Measurements from ENCODE around the gene SYNPO2. TPM values are rescaled to one million over a fixed set of nuclear protein-coding genes. Genes with fewer than 3 reads are reported as not detected.
"Not testable (repeated sequence)": the region's sequence is repeated elsewhere in the genome, so short reads cannot be mapped to it uniquely, and the experiment has no call there.

SYNPO2 gene
- total and polyA plus RNA-seq, 2 donors (not counting 1 experiment from before 2014, with no cell fraction given) = 40.1 to 71.7 TPM

GRCh38 chr4:119046263-119046662 lies 157.6 kb downstream of the SYNPO2 start:
- no peak for DNase-seq (ENCODE audit: low read depth in 2 of 2)
- H3K36me3 ChIP-seq (ENCODE audit: control insufficient read depth, insufficient read depth, low read length) = no peaks in the 10 kb centered on the region
- H3K4me2 ChIP-seq (ENCODE audit: extremely low read depth, insufficient read depth, low read length) = no peak overlapping the region
- no peak overlapping the region for H3K27ac ChIP-seq (ENCODE audit: insufficient read depth, low read length)
- TF ChIP-seq, protein P1, sequence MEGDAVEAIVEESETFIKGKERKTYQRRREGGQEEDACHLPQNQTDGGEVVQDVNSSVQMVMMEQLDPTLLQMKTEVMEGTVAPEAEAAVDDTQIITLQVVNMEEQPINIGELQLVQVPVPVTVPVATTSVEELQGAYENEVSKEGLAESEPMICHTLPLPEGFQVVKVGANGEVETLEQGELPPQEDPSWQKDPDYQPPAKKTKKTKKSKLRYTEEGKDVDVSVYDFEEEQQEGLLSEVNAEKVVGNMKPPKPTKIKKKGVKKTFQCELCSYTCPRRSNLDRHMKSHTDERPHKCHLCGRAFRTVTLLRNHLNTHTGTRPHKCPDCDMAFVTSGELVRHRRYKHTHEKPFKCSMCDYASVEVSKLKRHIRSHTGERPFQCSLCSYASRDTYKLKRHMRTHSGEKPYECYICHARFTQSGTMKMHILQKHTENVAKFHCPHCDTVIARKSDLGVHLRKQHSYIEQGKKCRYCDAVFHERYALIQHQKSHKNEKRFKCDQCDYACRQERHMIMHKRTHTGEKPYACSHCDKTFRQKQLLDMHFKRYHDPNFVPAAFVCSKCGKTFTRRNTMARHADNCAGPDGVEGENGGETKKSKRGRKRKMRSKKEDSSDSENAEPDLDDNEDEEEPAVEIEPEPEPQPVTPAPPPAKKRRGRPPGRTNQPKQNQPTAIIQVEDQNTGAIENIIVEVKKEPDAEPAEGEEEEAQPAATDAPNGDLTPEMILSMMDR (conservative IDR thresholded peaks at IDR 0.05 in 1 of 2, IDR thresholded peaks at IDR 0.05 in 1 of 2; ENCODE audit: low read depth in 1 of 2, low read length in 2 of 2) = no peak
- TF ChIP-seq EZH2 (IDR thresholded peaks at IDR 0.05; ENCODE audit: low read length, missing control alignments) = no peak
- no peaks in the 10 kb centered on the region for H3K9me3 ChIP-seq (ENCODE audit: control insufficient read depth, insufficient read depth, low read depth, low read length)
- no peaks in the 10 kb centered on the region for H3K79me2 ChIP-seq (ENCODE audit: control insufficient read depth, insufficient read depth, low read length)
- no peak overlapping the region for H3K4me3 ChIP-seq (replicated peaks in 1 of 4; ENCODE audit: control extremely low read depth in 1 of 4, insufficient read depth in 1 of 4, low read depth in 3 of 4, low read length in 4 of 4)
- peak overlapping the region; percentile 33 for H2AFZ ChIP-seq (ENCODE audit: low read length)
- no peak overlapping the region for H3K9ac ChIP-seq (ENCODE audit: insufficient read depth, low read length)
- H3K27me3 ChIP-seq (ENCODE audit: control insufficient read depth, insufficient read depth, low read length) = no peaks in the 10 kb centered on the region
- H4K20me1 ChIP-seq (ENCODE audit: control insufficient read depth, extremely low read depth, insufficient read depth, low read length) = no peaks in the 10 kb centered on the region
- H3K4me1 ChIP-seq (ENCODE audit: control insufficient read depth, extremely low read depth, insufficient read depth, low read length) = peaks cover 8% of the 10 kb centered on the region

GRCh38 chr4:119047059-119047458 lies 158.4 kb downstream of the SYNPO2 start:
- H4K20me1 ChIP-seq (ENCODE audit: control insufficient read depth, extremely low read depth, insufficient read depth, low read length); H3K79me2 ChIP-seq (ENCODE audit: control insufficient read depth, insufficient read depth, low read length); H3K4me1 ChIP-seq (ENCODE audit: control insufficient read depth, extremely low read depth, insufficient read depth, low read length); DNase-seq (ENCODE audit: low read depth in 2 of 2); H3K27me3 ChIP-seq (ENCODE audit: control insufficient read depth, insufficient read depth, low read length); H3K4me3 ChIP-seq (replicated peaks in 1 of 4; ENCODE audit: control extremely low read depth in 1 of 4, insufficient read depth in 1 of 4, low read depth in 3 of 4, low read length in 4 of 4); H2AFZ ChIP-seq (ENCODE audit: low read length); H3K4me2 ChIP-seq (ENCODE audit: extremely low read depth, insufficient read depth, low read length); H3K36me3 ChIP-seq (ENCODE audit: control insufficient read depth, insufficient read depth, low read length); H3K9me3 ChIP-seq (ENCODE audit: control insufficient read depth, insufficient read depth, low read depth, low read length); H3K27ac ChIP-seq (ENCODE audit: insufficient read depth, low read length); H3K9ac ChIP-seq (ENCODE audit: insufficient read depth, low read length): not testable (repeated sequence)

- Histone ChIP-seq H3K4me1 (ENCODE audit: control insufficient read depth, extremely low read depth, insufficient read depth, low read length) (peaks cover 2% of the 10 kb centered on the region), H3K27me3 (ENCODE audit: control insufficient read depth, insufficient read depth, low read length) (no peaks in the 10 kb centered on the region), H3K4me2 (ENCODE audit: extremely low read depth, insufficient read depth, low read length) (no peak overlapping the region), H2AFZ (ENCODE audit: low read length) (no peak overlapping the region), H3K9me3 (ENCODE audit: control insufficient read depth, insufficient read depth, low read depth, low read length) (no peaks in the 10 kb centered on the region), H3K4me3 (replicated peaks in 1 of 4; ENCODE audit: control extremely low read depth in 1 of 4, insufficient read depth in 1 of 4, low read depth in 3 of 4, low read length in 4 of 4) (no peak overlapping the region), H3K9ac (ENCODE audit: insufficient read depth, low read length) (no peak overlapping the region), H3K79me2 (ENCODE audit: control insufficient read depth, insufficient read depth, low read length) (no peaks in the 10 kb centered on the region), H3K27ac (ENCODE audit: insufficient read depth, low read length) (no peak overlapping the region), H3K36me3 (ENCODE audit: control insufficient read depth, insufficient read depth, low read length) (no peaks in the 10 kb centered on the region), H4K20me1 (ENCODE audit: control insufficient read depth, extremely low read depth, insufficient read depth, low read length) (no peaks in the 10 kb centered on the region)
- TF ChIP-seq, protein P1 (conservative IDR thresholded peaks at IDR 0.05 in 1 of 2, IDR thresholded peaks at IDR 0.05 in 1 of 2; ENCODE audit: low read depth in 1 of 2, low read length in 2 of 2) = no peak
- no peak for TF ChIP-seq EZH2 (IDR thresholded peaks at IDR 0.05; ENCODE audit: low read length, missing control alignments)
- no peak for DNase-seq (ENCODE audit: low read depth in 2 of 2)
Measured at GRCh38 chr4:119048446-119048845, 159.8 kb downstream of the SYNPO2 start.

Measured in fibroblast of lung (primary cell).